ENCODE measurements around the gene SYT17.

The SYT17 gene

DNA sequence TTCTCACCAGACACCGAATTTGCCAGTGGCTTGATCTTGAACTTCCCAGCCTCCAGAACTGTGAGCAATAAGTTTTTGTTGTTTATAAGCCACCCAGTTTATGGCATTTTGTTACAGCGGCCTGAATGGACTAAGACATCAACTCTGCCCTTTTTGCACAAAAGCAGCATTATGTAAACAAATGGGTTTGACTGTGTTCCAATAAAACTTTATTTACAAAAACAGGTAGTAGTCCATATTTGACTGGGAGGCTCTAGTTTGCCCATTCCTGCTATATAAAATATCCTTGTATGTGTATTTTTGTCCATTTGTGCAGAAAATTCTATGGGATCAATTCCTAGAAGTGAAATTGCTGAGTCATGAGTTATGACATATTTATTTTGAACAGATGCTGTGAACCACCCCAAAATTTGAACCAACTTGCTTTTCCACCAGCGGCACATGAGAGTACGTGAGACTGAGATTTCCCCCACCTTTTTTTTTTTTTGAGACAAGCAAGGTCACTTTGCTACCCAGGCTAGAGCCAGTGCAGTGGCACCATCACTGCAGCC, 96.2 kb downstream of the SYT17 start:
- DNase-seq (ENCODE audit: low read depth), result no peak

DNA sequence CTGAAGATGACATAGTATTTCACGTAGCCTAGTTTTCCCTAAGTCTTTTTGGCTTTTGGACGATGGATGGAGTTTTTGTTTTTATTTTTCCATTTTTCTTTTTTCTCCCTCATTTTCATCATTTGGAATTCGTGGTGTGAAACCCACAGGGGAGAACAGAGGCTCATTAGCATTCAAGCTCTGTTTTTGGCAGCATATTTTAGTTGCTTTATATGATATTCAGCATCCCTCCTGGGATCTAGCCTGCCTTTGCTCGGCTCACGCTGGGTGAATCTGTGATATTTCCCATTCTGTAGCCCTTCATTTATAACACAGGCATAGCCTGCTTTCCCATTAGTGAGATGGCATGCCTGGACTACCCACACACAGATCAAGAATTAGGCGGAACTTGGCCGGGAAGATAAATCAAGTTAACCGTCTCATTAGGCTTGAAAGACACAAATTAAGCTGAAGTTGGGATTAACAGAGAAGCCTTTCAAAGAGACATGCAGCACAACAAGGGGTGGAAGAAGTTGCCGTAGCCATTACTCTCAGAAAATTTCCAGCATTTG, 97.4 kb downstream of the SYT17 start:
- DNase-seq (ENCODE audit: low read depth), result no peak

DNA sequence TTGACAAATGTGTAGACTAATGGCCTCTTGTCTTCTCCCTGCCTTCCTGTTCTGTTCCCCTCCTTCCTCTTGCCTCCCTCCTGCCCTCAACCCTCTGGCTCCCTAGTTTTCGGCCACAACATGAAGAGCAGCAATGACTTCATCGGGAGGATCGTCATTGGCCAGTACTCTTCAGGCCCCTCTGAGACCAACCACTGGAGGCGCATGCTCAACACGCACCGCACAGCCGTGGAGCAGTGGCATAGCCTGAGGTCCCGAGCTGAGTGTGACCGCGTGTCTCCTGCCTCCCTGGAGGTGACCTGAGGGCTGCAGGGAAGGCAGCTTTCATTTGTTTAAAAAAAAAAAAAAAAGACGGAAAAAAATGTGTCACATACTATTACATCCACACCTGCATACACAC, 98.7 kb downstream of the SYT17 start:
- no peak for DNase-seq (ENCODE audit: low read depth)

DNA sequence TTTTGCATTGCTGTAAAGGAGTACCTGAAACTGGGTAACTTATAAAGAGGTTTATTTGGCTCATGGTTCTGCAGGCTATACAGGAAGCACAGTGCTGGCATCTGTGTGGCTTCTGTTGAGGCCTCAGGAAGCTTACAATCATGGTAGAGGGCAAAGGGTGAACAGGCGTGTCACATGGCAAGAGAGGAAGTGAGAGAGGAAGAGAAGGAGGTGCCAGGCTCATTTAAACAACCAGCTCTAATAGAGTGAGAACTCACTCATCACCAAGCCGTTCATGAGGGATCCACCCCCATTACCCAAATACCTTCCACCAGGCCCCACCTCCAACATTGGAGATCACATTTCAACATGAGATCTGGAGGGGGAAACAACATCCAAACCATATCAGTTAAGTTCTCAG, 101.1 kb downstream of the SYT17 start:
- DNase-seq (ENCODE audit: low read depth), result no peak

- DNase-seq (ENCODE audit: low read depth), result no peak
These were observed 106.2 kb downstream of the SYT17 start for GRCh38 chr16:19274165-19274797.

DNA sequence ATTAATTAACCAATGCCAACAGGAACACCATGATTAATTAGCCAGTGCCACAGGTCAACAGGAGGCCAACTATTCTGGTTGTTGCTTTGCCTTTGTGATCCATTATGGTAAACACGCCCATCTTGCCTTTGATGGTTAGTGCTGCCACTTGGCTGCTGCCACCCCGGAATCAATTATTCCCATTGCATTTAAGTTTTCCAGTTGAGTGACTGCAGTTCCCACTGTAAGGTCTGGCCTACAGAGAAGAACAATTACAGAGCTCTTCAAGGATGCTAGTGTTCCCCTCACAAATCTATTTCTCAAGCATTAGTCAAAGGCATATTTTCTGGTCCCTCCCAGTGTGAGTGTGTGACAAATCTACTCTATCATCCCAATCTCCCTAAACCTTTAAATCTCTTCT, 110.4 kb downstream of the SYT17 start:
- no peak for DNase-seq (ENCODE audit: low read depth)

- DNase-seq (ENCODE audit: low read depth), result no peak
These were observed 113.2 kb downstream of the SYT17 start for GRCh38 chr16:19281246-19281645.

- DNase-seq (ENCODE audit: low read depth), result no peak
These were observed 114.1 kb downstream of the SYT17 start for GRCh38 chr16:19282101-19282500.

GRCh38 chr16:19283637-19284036, 115.6 kb downstream of the SYT17 start:
- no peak for DNase-seq (ENCODE audit: low read depth)

GRCh38 chr16:19284207-19284606, 116.2 kb downstream of the SYT17 start:
- DNase-seq (ENCODE audit: low read depth), result no peak

DNA sequence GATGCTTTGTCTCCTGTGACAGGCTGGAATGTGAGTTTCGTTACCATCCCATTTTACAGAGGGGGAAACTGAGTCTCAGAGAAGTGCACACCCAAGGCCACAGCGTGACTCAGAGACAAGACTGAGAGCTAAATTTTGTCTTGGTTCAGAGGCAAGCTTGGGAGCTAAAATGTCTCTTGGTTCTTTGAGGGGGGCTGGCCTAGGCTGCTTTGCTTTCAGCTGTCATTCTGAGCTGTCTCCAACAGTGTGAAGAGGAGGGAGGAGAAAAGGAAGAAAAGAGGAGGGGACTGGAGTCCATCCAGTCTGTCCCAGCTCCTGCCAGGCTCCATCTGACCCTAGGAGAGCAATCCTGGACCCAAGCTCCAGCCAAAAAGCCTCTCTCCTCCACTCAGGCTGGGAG, 117.4 kb downstream of the SYT17 start, which contains the start of gene CLEC19A:
CLEC19A (plus strand) TSS at position 301 of the 400 bp plus-strand sequence. CDS start 121 bp downstream, outside the sequence.
- no peak for DNase-seq (ENCODE audit: low read depth)

DNA sequence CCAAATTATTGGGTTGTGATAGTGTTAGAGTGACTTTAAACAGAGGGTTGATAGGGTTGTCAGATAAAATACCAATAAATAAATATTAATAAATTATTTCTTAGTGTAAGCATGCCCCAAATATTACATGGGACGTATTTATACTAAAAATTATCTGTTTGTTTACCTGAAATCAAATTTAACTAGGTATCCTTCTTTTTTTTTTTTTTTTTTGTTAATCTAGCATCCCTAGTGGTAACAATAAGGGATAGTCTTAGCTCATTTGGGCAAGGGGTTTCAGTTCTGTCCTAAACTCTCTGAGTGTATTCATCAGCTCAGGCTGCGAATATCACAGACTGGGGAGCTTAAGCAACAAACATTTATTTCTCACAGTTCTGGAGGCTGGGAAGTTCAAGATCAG, 118.8 kb downstream of the SYT17 start:
- DNase-seq (ENCODE audit: low read depth), result no peak

DNA sequence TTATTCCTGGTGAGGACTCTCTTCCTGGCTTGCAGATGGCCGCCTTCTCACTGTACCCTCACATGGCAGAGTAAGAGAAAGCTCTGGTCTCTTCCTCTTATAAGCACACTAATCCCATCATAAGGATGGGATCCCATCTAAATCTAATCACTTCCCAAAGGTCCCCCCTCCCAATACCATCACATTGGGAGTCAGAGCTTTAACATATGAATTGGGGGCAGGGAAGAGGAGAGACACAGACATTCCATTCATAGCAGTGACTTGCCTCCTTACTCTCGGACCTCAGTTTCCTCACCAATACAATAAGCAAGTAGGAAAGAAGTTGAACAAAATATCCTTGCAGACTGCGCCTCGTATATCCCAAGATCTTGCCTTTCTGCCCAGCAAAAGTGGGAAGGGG, 119.2 kb downstream of the SYT17 start:
- DNase-seq (ENCODE audit: low read depth), result no peak

DNA sequence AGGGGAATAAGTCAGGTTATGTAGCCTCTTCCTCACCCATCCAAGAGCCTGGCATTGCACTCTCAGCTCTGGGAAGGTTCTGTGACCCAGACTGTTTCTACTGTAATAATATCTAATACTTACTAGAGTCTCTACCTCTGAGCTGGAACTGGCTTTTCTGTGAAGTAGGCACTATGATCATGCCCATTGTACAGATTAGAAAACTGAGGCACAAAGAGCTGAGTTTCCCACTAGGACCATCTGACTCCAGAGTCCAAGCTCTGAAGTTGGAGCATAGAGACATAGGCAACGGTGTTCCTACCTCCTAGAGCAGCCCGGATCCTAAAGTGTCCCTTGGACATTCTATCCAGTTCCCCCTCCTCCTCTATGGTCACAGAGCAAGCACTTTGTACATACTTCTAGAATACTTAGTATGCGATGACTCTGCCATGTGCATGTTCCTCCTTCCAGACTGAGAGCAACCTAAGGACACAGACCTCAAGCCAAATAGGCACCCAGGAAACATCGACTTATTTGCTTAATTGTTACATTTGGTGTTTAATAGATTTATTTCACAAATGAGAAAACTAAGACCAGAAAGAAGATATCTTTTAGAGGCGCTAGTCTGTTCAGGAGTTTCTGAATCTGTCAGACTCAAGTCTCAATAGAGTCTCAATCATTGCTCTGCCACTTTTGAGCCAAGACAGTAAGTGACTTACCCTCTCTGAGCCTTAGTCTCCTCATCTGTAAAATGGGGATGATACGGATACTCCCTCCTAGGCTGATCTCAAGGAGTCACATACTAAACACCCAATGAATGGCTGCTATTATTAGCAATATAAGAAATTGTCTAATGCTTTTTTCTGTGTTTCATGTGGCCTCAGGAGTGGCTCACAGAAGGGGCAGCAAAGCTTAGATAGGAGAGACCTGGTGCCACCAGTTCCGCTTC, 121.1 kb downstream of the SYT17 start:
- no peak for DNase-seq (ENCODE audit: low read depth)

- no peak for DNase-seq (ENCODE audit: low read depth)
These were observed 121.9 kb downstream of the SYT17 start for GRCh38 chr16:19289811-19290485.

DNA sequence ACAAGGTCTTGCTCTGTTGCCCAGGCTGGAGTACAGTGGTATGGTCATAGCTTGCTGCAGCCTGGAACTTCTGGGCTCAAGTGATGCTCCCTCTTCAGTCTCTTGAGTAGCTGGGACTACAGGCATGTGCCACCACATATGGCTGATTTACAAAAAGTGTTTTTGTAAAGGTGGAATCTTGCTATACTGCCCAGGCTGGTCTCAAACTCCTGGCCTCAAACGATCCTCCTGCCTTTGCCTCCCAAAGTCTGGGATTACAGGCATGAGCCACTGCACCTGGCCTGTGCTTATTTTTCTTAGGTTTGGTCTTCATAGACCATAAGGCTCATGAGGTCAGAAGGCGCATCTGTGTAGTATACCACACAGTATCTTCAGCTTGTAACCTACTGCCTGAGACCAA, 122.8 kb downstream of the SYT17 start:
- no peak for DNase-seq (ENCODE audit: low read depth)

DNA sequence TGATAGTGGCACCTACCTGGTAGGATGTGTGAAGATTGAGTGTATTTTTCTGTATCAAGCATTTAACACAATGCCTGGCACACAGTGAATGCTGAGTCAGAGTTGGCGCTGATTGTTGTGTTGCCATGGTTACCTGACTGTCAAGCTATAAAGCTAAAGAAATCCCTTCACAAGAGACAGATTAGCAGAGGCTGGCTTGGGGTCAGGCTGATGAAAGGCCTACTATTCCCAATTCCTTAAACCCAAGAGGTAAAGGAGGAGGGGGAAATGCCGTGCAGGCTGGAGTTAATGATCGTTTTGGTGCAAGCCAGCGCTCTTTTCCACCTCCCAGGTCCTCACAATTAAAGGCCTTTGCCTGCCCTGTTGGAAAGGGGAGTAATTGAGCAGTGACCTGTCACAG, 123.4 kb downstream of the SYT17 start:
- DNase-seq (ENCODE audit: low read depth), result no peak

DNA sequence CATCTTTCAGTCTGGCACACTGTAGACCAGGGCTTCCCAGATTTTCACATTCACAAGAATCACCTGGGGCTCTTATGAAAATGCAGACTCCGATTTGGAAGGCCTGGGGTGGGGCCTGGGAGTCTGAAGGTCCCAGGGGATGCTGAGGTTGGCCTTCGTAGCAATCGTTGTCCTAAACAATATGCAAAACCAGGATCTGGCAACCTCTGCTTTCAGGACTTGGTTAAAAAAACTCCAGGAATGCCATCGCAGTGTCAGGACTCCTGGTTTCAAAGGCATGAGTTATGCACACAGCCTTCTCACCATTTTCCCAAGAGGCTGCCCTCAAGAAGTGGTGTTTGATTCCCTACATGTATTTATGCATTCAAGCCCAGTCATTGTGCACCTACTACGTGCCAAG, 124.1 kb downstream of the SYT17 start:
- no peak for DNase-seq (ENCODE audit: low read depth)

DNA sequence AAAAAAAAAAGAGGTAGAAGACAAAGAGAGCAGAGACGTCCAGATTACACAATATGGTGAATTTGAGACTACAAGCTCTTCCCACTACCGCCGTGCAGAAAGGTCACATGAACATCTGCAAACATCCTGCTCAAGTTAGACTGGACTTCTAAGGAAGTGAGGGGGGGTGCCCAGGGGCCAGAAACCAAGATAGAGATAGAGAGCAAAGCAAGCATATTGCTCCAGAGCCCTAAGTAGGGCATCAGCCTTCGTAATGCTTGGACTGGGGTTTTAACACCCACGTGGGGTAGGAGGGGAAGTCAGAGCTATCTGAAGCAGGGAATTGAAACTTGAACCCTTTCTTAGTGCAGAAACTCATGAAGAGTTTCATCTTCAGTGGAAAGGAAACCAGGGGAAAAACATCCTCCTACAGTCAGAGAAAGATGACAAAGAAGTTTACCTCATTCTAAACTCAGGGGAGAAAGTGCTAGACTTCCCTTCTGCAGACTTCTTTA, 126.2 kb downstream of the SYT17 start:
- no peak for DNase-seq (ENCODE audit: low read depth)

DNA sequence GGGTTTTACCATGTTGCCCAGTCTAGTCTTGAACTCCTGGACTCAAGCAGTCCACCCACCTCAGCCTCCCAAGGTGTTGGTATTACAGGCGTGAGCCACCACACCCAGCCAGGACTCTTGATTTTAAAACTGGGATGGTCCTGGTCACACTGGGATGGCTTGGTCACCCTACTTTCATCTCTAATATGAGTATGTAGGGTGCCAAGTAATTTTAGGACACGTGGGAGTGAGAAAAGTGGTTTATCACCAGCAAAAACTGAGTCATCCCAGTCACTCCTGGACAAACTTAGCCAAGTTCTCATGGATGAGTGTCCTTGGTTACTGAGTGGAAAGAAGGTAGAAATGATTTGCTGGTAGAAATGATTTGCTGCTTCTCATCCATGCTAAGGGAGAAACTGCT, 127.4 kb downstream of the SYT17 start:
- DNase-seq (ENCODE audit: low read depth), result no peak

- no peak for DNase-seq (ENCODE audit: low read depth)
These were observed 129.4 kb downstream of the SYT17 start for GRCh38 chr16:19297454-19297853.

DNA sequence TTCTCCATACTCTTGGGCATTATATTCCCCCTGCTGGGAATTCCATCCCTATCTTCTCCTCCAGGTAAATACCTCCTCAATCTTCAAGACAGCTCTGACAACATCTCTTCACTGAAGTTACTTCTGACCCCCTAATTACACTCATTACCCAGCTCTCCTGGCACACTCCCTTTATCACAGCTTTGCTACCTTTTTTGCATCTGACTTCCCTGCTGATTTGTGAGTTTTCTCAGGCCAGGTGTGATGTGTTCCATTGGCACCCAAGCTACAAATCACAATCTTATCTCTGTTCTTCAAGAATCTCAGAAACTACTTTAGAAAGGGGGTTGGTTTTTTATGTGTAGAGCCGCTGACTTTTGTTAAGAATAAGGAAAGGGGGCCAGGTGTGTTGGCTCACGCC, 131.5 kb downstream of the SYT17 start:
- no peak for DNase-seq (ENCODE audit: low read depth)

Measured in stimulated activated CD8-positive, alpha-beta memory T cell treated with anti-CD3 and anti-CD28 coated beads, Interleukin-12 subunit alpha, Interleukin-12 subunit beta, amount 100 ng/mL, for 4 hours (primary cell).